ENCODE data around the gene ACTL10. TPM values are rescaled to one million over a fixed set of nuclear protein-coding genes. Genes with fewer than 3 reads are reported as not detected.

The ACTL10 gene
- total RNA-seq, 1 donor from 2014 or later, result 2.2 TPM

DNA sequence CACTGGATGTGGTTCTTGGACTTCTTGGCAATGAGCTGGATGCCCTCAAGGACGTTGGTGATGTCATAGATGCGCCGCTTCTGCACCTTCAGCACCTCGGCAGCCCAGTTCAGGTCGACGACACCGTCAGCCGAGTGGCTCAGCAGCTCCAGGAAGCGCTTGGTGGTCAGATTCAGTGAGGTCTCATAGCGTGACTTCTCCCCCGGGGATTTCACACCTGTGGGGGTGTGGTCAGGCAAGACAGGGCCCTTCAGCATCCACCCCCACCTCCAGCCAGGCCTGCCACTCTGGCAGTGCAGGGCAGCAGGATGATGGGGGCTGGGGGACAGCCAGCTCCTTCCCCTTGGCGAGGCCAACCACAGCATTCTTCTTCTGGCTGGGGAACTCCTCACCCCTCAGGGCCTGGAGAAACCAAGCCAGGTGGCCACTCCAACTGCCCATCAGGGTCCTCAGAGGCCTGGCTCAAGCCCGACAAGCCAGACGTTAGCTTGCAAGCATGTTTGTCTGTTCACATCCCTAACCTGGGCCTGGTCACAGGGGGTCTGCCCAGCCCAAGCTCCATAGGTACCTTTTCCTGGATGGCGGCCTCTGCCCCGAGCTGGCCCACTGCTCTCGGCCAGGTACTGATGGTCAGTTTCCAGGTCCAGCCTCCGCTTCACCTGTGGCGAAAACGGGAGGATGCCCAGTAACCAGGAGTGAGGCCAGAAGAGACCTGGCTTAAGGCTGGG, 13.2 kb downstream of the ACTL10 start:
- DNase-seq (ENCODE audit: low read depth), result no peak
- TF ChIP-seq CTCF (conservative IDR thresholded peaks at IDR 0.05; ENCODE audit: low read depth, low read length), result no peak

DNA sequence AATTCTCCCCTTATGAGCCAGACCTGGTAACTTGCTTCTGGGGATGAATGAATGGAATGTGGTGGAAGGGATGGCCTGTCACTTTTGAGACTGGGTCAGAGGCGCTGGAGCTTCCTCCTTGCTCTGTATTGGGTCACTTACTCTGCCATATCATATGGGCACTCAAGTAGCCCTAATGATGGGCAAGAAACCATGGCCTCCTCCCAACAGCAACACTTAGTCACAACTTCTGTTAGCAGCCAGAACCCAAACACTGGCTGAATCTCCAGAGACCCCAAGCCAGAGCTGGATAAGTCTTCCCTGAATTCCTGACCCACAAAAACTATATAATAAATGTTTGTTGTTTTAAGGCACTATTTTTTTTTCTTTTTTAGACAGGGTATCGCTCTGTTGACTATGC, 13.9 kb downstream of the ACTL10 start:
- no peak for DNase-seq (ENCODE audit: low read depth)
- TF ChIP-seq CTCF (conservative IDR thresholded peaks at IDR 0.05; ENCODE audit: low read depth, low read length), result no peak
- H3K4me3 ChIP-seq (ENCODE audit: low read depth, low read length), result no peak overlapping the region

More for the DNA sequence above, 13.2 kb downstream of the ACTL10 start:
- no peak overlapping the region for H3K4me3 ChIP-seq (ENCODE audit: low read depth, low read length)

GRCh38 chr20:33681288-33681687, 14.5 kb downstream of the ACTL10 start:
- H3K4me3 ChIP-seq (ENCODE audit: low read depth, low read length), result no peak overlapping the region
- no peak for TF ChIP-seq CTCF (conservative IDR thresholded peaks at IDR 0.05; ENCODE audit: low read depth, low read length)
- DNase-seq (ENCODE audit: low read depth), result no peak

GRCh38 chr20:33681728-33682353, 15.1 kb downstream of the ACTL10 start:
- TF ChIP-seq CTCF (conservative IDR thresholded peaks at IDR 0.05; ENCODE audit: low read depth, low read length), result no peak
- no peak for DNase-seq (ENCODE audit: low read depth)
- H3K4me3 ChIP-seq (ENCODE audit: low read depth, low read length), result no peak overlapping the region

DNA sequence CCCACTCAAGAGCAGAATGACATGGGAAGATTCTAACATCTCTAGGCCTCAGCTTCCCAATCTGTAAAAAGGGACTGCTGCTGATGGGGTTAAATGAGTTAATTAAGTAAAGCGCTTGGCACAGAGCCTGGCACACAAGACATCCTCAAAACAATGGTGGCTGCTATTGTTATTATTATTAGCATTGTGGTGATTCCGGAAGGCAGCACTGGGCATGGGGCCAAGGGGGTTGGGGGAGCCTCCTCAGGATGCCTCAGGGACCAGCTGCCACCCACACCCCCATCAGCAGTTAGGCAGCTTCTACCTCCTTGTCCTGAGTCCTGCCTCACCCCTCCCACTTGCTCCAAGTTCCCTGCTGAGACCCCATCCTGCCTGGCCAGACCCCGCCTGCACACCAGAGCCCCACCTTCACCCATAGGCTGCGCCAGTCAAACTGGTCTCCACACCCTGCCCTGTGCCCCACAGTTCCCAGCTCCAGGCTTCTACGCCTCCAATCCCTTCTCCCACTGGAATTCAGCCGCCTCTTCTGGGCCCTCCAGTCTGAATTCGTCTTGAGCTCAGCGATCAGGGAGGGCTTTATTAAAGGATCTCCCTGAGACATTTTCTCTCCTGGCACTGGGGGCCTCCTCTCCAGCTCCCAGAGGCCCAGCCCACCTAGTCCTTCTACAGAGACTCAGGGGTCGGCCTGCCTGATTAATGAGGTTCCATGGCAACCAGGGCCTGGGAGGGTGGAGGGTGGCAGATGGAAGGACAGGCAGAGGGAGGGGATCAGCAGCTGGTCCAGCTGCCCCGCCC, 18.0 kb downstream of the ACTL10 start:
- no peak for TF ChIP-seq CTCF (conservative IDR thresholded peaks at IDR 0.05; ENCODE audit: low read depth, low read length)
- DNase-seq (ENCODE audit: low read depth), result no peak
- H3K4me3 ChIP-seq (ENCODE audit: low read depth, low read length), result peak overlapping the region; percentile 49

DNA sequence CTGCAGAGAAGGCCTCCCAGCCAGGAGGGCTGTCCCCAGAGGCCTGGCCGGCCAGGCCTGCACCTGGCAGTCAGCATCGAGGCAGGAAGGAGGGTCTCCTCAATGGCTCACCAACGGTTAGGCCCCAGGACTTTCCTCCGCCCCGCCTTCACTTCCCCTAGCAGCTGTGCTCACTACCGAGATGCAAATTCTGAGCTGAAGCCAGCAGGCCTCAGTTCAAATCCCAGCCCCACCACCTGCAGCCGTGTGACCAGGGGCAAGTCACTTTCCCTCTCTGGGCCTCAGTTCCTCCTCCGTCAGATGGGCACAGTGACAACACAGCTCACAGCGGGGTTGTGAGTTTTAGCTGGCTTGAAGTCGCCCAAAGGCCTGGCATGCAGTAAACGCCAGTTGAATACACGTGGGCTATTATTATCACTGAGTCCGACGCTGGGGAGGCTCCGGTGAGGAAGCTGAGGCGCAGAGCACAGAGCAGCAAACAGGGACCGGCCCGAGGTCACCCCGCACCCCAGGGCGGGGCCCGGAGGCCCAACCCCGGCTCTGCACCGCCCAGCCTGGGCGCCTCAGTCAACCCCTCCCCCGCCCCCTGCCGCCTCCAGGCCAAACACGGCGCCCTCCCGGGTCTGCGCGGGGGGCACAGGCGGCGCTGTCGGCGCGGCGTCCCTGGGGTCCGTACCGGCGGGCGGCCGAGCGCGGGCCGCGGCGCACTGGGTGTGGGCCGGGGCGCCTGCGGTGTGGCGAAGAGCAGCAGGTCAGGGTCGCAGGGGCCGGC, 18.8 kb downstream of the ACTL10 start:
- H3K4me3 ChIP-seq (ENCODE audit: low read depth, low read length), result peak overlapping the region; percentile 49
- no peak for TF ChIP-seq CTCF (conservative IDR thresholded peaks at IDR 0.05; ENCODE audit: low read depth, low read length)
- DNase-seq (ENCODE audit: low read depth), result no peak

Data from epithelial cell of proximal tubule (primary cell).